Neural crest cell (in vitro differentiated cells): ENCODE results near the gene MFSD12. TPM values are rescaled to one million over a fixed set of nuclear protein-coding genes. Genes with fewer than 3 reads are reported as not detected.

Experiments
- DNase-seq: peaks from one replicate; pipeline ENCODE4 v3.0.0; 2021; ENCODE audit warnings: low read depth, mixed read lengths, low spot score
- H3K27ac Mint-ChIP-seq: one replicate; pipeline ENCODE4 v1.8.0; 2021; ENCODE audit warnings: mild to moderate bottlenecking, mixed read lengths; ENCODE audit not compliant: unreplicated experiment
- H3K27me3 Mint-ChIP-seq: 2 replicates; pipeline ENCODE4 v1.8.0; 2021; ENCODE audit warnings: low read depth, mild to moderate bottlenecking, mixed read lengths
- H3K36me3 Mint-ChIP-seq: 2 replicates; pipeline ENCODE4 v1.8.0; 2021; ENCODE audit warnings: low read depth, mild to moderate bottlenecking, mixed read lengths
- H3K4me1 Mint-ChIP-seq: 2 replicates; pipeline ENCODE4 v1.8.0; 2021; ENCODE audit warnings: mixed read lengths
- H3K4me3 Mint-ChIP-seq: one replicate; pipeline ENCODE4 v1.8.0; 2021; ENCODE audit warnings: mild to moderate bottlenecking, mixed read lengths
- H3K9me3 Mint-ChIP-seq: 2 replicates; pipeline ENCODE4 v1.8.0; 2021; ENCODE audit warnings: mixed read lengths
- total RNA-seq: library from RNA; stranded (reverse); gene quantifications from 2 replicates; pipeline ENCODE4 v1.2.1, GENCODE V29; 2021
- TF ChIP-seq, protein P1 (sequence below): fragments of 200-600 bp; sonication (generic); conservative IDR thresholded peaks from 2 replicates; pipeline ENCODE4 v1.5.0; 2021; ENCODE audit warnings: antibody characterized with exemption, mild to moderate bottlenecking

MFSD12 gene
- total RNA-seq, 1 donor from 2014 or later, result 79.1 TPM

DNA sequence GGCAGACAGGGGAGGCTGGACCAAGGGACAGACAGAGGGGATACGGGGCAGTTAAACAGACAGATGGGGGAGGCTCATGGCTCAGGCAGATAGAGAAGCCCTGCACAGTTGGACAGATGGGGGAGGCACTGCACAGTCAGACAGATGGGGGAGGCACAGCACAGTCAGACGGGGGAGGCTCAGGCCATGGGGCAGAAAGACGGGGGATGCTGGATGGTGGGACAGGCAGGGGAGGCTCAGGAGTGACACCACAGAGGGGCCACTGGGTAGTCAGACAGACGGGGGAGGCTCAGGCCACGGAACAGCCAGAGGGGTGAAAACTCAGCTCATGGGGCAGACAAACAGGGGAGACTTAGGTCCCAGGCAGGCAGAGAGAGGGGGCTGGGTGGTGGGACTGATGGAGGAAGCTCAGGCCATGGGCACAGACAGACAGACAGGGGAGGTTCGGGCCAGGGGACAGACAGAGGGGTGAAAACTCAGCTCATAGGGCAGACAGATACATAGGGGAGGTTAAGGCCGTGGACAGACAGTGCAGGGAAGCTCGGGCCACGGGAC, 886 bp downstream of the MFSD12 start:
- DNase-seq, result no peak

DNA sequence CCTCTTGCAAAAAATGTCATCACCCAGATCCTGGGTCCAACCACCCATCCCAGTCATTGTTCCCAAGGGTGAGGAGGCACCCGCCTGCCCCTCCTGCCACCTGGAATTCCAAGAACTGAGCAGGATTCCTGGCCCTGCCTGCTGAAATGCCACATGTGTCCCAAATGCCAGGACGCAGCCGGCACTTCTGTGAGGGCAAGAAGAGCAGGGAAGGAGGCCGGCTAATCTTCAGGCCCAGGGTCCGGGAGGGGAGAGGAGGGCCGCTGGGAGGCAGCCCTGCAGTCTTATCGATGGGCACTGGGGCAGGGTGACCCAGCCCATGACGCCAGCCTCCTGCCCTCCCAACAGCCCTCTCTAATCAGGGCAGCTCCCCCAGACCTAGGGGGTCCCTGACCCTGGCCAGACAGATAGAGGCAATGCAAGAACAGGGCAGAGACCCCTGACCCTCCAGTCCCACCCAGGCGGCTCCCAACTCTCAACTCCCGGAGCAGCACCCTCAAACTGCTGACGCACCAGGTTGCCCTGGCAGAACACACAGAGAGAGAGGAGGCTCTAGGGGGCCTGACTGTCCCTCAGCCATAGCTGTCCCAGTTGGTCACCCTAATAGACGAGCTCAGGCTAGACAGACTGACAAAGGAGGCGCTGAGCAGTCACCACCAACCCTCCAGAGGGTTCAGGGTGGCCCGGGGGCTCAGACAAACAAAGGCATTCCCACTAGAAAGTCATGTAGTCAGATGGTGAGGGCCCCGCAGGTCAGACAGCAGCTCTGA, 1.5 kb downstream of the MFSD12 start:
- TF ChIP-seq, protein P1, sequence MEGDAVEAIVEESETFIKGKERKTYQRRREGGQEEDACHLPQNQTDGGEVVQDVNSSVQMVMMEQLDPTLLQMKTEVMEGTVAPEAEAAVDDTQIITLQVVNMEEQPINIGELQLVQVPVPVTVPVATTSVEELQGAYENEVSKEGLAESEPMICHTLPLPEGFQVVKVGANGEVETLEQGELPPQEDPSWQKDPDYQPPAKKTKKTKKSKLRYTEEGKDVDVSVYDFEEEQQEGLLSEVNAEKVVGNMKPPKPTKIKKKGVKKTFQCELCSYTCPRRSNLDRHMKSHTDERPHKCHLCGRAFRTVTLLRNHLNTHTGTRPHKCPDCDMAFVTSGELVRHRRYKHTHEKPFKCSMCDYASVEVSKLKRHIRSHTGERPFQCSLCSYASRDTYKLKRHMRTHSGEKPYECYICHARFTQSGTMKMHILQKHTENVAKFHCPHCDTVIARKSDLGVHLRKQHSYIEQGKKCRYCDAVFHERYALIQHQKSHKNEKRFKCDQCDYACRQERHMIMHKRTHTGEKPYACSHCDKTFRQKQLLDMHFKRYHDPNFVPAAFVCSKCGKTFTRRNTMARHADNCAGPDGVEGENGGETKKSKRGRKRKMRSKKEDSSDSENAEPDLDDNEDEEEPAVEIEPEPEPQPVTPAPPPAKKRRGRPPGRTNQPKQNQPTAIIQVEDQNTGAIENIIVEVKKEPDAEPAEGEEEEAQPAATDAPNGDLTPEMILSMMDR, result no peak
- H3K27me3 Mint-ChIP-seq, result peaks cover 2% of the 10 kb centered on the region
- H3K36me3 Mint-ChIP-seq, result no peaks in the 10 kb centered on the region
- DNase-seq, result no peak
- H3K27ac Mint-ChIP-seq, result no peak overlapping the region
- H3K4me1 Mint-ChIP-seq, result peaks cover 25% of the 10 kb centered on the region
- no peaks in the 10 kb centered on the region for H3K9me3 Mint-ChIP-seq
- H3K4me3 Mint-ChIP-seq, result peak overlapping the region; percentile 93

More for the DNA sequence above, 886 bp downstream of the MFSD12 start:
- H3K9me3 Mint-ChIP-seq, result no peaks in the 10 kb centered on the region
- peaks cover 2% of the 10 kb centered on the region for H3K27me3 Mint-ChIP-seq
- TF ChIP-seq, protein P1, result no peak
- H3K36me3 Mint-ChIP-seq, result no peaks in the 10 kb centered on the region
- peaks cover 25% of the 10 kb centered on the region for H3K4me1 Mint-ChIP-seq
- H3K27ac Mint-ChIP-seq, result peak overlapping the region; percentile 71
- H3K4me3 Mint-ChIP-seq, result peak overlapping the region; percentile 93

DNA sequence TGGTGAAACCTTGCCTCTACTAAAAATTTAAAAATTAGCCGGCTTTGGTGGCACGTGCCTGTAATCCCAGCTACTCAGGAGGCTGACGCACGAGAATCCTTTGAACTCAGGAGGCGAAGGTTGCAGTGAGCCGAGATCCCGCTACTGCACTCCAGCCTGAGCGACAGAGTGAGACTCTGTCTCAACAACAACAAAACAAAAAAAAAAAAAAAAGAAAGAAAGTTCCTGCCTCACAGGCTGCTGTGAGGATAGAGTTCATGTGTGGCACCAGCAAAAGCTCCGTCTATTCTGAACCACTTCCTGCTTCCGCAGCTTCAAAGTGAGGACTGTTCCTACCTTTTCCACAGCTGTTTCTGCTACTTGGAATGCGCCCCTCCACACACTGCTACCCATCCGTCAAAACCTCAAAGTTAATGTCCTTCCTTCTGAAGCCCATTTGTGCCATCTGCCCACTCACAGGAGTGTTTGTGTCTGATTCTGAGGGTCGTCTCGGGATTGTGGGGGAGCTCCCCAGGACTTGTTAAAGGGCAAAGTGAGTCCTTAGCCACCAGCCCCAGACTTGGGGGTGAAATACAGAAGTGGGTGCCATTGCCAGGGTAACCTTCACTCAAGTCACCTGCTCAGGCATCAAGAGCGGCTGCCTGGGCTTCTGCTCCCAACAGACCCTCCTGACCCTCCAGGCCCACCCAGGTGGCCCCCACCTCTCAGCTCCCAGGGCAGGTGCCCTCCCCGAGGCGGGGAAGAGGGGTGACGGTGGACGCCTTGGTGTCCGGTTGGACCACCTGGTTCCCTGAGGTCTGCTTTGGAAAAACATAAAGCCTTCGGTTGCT, 2.9 kb downstream of the MFSD12 start:
- H3K36me3 Mint-ChIP-seq, result no peaks in the 10 kb centered on the region
- H3K27me3 Mint-ChIP-seq, result peaks cover 2% of the 10 kb centered on the region
- H3K9me3 Mint-ChIP-seq, result no peaks in the 10 kb centered on the region
- peak overlapping the region; percentile 62 for H3K27ac Mint-ChIP-seq
- TF ChIP-seq, protein P1, result no peak
- peaks cover 25% of the 10 kb centered on the region for H3K4me1 Mint-ChIP-seq
- no peak for DNase-seq
- H3K4me3 Mint-ChIP-seq, result peak overlapping the region; percentile 64

DNA sequence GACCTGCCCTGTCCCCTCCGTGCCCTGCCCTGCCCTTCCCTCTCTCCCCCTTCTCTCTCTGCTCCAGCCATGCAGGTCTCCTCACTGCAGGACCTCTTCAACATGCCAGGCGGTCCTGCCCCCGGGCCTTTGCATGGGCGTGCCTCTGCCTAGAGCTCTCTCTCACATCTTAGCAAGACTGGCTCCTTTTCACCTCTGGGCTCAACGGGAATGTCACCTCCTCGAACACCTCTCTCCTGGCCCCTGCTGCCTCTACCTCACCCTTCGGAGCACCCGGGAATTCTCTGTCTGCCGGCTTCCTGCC, 5.6 kb downstream of the MFSD12 start:
- H3K27ac Mint-ChIP-seq, result no peak overlapping the region
- no peaks in the 10 kb centered on the region for H3K36me3 Mint-ChIP-seq
- H3K4me3 Mint-ChIP-seq, result peak overlapping the region; percentile 41
- no peak for DNase-seq
- H3K4me1 Mint-ChIP-seq, result peaks cover 18% of the 10 kb centered on the region
- TF ChIP-seq, protein P1, result no peak
- H3K27me3 Mint-ChIP-seq, result no peaks in the 10 kb centered on the region
- no peaks in the 10 kb centered on the region for H3K9me3 Mint-ChIP-seq

DNA sequence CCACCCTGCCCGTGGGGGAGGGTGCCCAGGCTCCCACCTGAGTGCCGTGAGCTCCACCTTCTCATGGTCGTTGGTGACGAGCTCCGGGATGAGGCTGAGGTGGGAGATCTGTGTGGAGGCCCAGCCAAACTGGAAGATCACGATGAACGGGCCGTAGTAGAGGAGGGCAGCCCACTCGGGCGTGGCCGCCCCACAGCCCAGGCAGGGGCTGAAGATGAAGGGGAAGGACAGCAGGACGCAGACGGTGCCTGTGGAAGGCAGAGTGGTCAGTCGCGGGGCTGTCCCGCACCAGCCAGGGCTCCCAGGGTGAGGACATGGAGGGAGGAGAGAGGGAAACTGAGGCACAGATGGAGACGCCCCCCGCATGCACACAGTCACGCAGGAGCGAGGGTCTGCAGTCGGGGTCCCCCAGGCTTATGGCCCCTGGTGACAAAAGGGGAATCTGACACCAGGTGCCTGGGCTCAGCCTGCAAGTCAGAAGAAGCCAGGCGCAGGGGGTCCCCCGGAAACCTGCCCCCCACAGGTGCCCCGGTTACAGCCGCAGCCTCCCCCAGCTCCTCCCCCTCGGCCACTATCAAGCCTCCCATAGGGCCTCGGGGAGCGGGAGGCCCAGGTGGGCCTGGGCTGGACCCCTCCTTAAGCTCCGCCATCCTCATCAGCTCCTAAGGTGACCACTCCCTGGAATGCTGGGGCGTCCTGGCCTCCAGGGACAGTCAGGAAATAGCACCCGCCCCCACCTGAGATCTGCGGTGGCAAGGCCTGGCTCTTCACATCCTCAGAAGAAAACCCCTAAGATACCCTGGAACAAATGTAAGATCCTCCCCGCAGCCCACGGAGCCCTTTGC, 6.2 kb downstream of the MFSD12 start:
- Mint-ChIP-seq H3K27ac (no peak overlapping the region), H3K4me1 (peaks cover 13% of the 10 kb centered on the region), H3K27me3 (no peaks in the 10 kb centered on the region), H3K4me3 (peak overlapping the region; percentile 41), H3K36me3 (no peaks in the 10 kb centered on the region), H3K9me3 (no peaks in the 10 kb centered on the region)
- no peak for DNase-seq
- TF ChIP-seq, protein P1, result no peak
